Measurements from ENCODE around the gene HAND1.

DNA sequence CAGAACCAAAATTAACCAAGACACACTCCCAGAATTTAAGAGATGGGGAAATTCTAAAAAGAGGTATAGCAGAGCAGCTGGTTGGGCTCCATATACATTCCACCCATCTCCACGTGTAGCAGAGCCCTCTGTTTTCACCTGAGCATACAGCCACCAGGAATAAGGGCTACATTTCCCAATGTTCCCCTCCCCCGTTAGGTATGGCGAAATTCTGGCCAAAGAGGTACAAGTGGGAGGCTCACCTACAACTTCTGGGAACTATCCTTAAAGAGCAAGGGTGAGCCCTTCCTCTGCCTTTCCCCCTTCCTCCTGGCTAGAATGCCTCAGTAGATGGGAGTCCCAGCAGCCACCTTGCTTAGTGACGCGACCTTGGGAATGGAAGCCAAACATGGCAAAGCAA lies 37.5 kb downstream of the HAND1 start:
- TF ChIP-seq, protein P1, sequence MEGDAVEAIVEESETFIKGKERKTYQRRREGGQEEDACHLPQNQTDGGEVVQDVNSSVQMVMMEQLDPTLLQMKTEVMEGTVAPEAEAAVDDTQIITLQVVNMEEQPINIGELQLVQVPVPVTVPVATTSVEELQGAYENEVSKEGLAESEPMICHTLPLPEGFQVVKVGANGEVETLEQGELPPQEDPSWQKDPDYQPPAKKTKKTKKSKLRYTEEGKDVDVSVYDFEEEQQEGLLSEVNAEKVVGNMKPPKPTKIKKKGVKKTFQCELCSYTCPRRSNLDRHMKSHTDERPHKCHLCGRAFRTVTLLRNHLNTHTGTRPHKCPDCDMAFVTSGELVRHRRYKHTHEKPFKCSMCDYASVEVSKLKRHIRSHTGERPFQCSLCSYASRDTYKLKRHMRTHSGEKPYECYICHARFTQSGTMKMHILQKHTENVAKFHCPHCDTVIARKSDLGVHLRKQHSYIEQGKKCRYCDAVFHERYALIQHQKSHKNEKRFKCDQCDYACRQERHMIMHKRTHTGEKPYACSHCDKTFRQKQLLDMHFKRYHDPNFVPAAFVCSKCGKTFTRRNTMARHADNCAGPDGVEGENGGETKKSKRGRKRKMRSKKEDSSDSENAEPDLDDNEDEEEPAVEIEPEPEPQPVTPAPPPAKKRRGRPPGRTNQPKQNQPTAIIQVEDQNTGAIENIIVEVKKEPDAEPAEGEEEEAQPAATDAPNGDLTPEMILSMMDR (IDR thresholded peaks at IDR 0.05 in 4 of 5, conservative IDR thresholded peaks at IDR 0.05 in 1 of 5), result no peak
- no peak for TF ChIP-seq POLR2A (IDR thresholded peaks at IDR 0.05)
